HG02973 (cell line): ENCODE data around the gene DNMT1.
A peak's percentile ranks its signal among the peaks of the same experiment; 100 is the strongest.

ENCODE experiments used
- ATAC-seq: cut with Tn5 transposase; IDR thresholded peaks from one replicate; pipeline ENCODE4 v1.9.1; 2021; ENCODE audit warnings: moderate library complexity; ENCODE audit not compliant: unreplicated experiment

DNMT1 gene

GRCh38 chr19:10100163-10100785 lies 94.5 kb downstream of the DNMT1 start:
- ATAC-seq = no peak

- peak; percentile 11 for ATAC-seq
These were observed 98.2 kb downstream of the DNMT1 start for GRCh38 chr19:10096615-10096963.

DNA sequence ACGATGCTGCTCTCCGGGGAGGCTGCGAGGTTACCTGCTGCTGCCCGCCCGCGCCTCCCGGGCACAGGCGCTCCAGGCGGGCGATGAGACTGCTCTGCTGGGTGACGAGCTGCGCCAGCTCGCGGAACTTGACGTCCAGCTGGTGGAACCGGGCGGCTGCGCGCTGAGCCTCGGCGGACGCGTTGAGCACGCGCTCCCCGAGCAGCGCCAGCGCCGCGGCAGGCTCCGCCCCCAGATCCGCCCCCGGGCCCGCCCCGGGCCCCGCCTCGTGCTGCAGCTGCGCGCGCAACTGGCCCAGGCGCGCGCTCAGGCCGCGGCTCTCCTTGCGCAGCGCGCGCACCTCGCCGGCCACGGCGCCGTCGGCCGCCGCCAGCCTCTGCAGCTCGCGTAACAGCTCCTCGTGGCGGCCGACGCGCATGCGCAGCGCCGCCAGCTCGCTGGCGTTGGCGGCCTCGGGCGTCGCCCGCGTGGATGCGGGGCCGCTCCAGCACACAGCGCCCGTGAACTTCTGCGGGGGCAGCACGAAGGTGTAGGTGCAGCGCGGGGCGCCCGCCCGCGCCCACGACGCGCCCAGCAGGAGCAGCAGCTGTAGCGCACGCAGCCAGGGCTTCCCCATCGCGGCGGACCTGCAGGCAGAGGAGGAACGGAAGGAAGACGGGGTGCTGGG lies 98.7 kb downstream of the DNMT1 start:
- ATAC-seq = peak; percentile 67

- no peak for ATAC-seq
These were observed 99.2 kb downstream of the DNMT1 start for GRCh38 chr19:10095622-10095947.

DNA sequence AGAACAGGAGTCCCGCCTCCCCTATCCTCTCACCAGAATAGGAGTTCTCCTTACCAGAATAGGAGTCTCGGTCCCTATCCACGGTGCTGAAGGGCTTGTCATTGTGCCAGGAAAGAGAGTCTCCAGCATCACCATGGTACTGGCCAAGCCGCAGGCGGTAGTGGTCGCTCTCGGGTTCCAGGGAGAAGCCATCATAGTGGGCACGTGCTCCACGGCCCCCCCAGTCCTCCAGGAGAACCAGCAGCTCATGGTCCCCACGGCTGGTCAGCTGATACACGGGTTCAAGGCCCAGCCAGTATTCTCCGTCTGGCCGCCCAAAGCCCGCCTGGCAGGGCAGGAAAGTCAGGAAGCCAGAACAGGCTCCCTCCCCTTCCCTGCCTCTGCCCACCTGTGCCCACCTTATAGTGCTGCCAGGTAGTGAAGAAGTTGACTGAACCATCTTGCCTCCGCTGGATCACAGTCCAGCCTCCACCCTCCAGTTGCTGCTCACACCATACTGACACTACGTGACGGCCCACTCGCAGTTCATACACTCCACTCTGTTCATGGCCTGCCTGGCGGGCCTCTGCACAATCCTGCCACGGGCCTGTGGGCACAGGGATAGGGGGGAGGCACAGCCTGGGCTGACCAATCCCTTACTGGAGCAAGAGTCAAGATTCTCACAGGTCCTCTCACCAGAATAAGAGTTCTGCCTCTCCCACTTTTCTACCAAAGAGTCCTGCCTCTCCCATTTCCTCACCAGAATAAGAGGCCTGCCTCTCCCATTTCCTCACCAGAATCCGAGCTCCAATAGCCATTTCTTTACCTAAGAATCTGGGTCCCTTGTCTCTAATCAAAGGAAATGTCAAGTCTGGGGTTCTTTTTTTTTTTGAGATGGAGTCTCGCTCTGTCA lies 101.2 kb downstream of the DNMT1 start:
- ATAC-seq = no peak

DNA sequence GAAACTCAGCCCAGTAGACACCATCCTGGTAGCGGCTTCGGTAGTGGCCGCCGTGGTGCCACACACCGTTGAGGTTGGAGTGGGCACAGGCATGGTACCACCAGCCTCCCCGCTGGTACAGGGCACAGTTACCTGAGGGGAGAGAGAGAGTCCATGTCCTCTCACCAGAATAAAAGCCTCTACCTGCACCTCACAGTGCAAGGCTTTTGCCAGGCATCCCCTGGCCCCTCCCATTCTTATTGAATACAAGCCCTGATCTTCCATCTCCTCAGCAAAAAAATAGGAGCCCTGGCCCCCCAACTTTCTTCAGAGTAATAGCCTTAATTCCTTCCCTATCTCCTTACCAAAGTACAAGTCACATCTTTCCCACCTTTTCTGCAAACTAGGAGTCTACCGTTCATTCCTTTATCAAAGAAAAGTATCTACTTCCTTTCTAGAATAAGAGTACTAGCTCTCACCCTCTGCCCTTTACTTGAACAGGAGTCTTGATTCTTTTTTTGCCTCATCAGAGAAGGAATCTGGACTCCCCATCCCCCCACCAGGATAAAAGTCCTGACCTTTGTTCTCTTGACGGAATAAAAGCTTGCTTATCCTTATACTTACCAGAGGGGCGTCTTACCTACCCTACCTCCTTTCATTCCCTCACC lies 102.0 kb downstream of the DNMT1 start:
- ATAC-seq = no peak

- ATAC-seq = no peak
These were observed 102.7 kb downstream of the DNMT1 start for GRCh38 chr19:10091895-10092641.

DNA sequence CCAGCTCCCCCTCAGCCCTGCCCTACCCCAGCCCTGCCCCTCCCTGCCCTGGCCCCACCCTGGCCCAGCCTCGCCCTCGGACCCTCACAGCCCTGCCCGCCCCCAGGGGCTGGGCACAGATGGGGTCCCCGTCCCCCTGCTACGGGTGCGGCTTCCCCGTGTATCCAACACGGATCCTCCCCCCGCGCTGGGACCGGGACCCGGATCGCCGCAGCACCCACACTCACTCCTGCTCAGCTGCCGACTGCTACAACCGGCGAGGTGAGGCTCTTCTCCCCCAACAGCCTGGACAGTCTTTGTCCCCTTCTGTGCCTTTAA lies 103.4 kb downstream of the DNMT1 start:
- ATAC-seq = no peak

DNA sequence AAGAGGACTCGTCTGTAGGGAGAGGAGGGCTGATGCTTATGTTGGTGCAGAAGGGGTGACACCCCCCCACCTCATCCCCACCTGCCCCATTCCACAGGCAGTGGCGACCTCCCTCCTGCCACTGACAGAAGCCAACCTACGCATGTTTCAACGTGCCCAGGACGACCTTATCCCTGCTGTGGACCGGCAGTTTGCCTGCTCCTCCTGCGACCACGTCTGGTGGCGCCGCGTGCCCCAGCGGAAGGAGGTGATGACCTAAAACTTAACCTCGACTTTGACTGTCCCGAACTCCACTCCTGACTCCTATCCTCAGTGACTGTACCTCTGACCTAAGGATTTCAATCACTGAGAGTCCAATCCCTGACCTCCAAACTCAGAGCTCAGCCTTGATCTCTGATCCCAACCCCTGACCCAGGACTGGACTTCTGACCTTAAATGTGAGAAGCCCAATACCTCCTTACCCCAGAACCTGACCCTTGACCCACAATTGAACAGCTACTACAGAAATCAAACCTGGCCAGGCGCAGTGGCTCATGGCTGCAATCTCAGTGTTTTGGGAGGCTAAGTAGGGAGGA lies 104.9 kb downstream of the DNMT1 start:
- ATAC-seq = no peak

GRCh38 chr19:10088949-10089554 lies 105.7 kb downstream of the DNMT1 start:
- ATAC-seq = no peak

DNA sequence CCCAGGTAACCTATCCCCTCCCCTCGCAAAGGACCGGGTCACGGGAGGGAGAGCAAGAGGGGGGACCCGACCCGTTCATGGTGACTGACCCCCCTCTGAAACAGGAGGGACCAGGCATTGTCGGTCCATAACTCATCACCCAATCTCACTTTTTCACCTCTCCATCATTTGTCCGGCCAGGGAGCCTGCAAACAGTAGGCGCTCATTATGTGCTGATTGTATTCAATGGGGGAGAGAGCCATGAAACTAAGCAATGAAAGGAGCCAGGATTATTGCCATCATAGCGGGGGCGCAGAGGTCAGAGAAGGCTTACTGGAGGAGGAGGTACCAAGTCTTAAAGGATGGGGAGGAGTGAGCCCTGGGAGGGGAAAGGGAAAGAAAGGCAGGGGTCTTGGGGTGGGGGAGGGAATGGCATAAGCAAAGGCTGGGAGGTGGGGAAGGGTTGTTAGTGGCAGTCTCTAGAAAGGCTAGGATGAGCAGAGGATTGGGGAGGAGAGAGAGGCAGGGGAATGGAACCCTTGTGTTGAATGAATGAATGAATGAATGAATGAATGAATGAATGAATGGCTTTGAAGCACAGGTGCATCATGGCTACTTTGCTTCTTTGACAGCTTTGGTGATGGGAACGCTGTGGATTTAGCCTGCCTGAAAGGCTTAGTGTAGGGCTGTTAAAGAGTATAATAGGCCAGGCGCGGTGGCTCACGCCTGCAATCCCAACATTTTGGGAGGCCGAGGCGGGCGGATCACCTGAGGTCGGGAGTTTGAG lies 107.3 kb downstream of the DNMT1 start:
- ATAC-seq = no peak

GRCh38 chr19:10086591-10087192 lies 108.1 kb downstream of the DNMT1 start:
- ATAC-seq = no peak

DNA sequence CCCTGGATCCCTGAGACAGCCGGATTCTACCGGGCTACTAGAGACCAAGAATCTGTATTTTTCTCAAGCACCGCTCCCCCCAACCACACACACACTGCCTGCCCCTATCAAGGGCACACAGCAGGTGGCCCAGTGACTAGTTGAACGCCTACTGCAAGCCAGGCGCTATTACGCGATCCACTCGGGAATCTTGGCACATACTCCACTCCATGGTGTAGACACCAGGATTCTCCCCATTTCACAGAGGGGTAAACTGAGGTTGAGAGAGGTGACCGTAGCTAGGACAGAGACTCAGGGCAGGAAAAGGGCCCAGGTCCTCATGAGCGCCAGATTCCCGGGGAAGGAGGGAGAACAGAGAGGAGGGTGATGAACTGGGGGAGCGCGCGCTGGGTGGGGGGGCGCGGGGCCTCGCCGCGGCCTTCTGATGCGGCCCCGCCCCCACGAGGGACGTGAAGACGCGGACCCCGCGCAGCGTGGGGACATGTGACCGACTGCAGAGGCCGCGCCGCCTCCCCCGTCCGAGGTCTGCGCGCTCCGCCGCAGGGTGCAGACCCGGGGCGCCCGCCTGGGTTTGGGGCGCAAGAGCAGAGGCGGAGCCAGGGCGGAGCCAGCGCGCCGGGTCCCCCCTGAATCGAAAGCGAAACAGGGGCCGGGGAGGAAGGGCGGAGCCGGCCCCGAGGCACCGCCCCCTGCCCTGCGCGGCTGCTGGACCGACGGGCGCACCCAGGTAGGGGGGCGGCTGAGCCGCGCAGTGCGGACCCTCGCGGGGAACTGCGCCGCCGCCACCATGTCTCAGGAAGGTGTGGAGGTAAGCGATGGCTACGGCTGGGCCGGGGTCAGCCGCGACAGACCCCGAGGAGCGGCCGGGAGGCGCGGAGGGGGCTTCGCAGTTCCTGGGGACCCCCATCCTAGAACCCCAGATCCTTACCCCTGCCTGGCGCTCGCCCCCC lies 108.8 kb downstream of the DNMT1 start, which contains the start of gene SHFL:
SHFL (plus strand) TSS at position 677 of the 950 bp plus-strand sequence; CDS start at position 788, 111 bp downstream.
- peak; percentile 70 for ATAC-seq

DNA sequence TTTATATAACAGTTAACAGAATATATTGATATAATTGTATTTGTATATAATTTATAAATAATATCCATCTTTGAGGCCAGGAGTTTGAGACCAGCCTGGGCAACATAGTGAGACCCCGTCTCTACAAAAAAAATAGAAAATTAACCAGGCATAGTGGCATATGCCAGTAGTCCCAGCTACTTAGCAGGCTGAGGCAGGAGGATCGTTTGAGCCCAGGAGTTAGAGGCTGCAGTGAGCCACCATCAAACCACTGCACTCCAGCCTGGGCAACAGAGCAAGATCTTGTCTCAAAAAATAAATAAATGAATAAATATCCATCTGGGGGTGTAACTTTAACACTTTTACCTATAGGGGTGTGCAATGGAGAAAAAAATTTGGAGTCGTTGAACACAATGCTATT lies 110.0 kb downstream of the DNMT1 start:
- ATAC-seq = no peak

DNA sequence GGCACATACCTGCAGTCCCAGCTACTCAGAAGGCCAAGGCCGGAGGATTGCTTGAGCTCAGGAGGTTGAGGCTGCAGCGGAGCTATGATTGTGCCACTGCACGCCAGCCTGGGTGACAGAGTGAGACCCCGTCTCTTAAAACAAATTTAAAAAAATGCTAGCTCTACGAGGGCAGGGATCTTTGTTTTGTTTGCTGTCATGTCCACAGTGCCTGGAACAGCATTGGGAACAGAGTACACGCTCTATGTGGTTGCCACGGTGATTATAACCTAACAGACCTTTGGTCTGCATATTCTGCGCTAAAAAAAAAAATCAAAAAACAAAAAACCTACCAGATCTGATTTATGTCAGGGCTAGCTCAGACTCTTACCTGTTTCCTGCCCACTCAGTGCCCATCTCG lies 110.8 kb downstream of the DNMT1 start:
- ATAC-seq = no peak
